ENCODE data around the gene SRMS.

SRMS gene

DNA sequence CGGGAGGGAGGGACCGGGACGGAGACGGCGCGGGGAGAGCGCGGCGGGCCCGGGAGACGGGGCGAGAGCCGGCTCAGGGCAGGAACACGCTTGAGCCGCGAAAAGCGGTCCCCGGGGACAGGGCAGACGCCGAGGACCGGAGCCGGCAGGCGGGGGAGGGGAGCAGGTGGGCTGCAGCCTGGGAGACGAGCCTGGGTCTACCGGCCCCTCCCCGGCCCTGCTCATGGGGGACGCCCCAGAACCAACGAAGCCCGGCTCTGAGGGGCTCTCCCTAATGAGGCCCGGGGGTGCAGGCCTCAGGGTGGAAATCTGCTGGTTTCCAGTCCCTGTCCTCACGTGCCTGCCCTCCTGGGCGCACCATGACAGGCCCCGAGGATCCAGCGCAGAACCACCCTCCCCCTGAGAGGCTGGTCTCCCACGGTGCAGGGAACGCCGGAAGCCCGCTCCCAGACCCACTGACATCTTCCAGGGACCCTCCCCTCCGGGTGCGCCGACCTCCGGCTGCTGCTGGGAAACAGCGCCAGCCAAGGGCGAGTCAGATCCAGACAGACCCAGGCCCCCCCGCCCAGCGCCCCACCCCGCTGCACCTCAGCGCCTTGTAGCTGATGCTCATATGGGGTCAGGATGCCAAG lies 48.1 kb downstream of the SRMS start:
- no peak for DNase-seq

DNA sequence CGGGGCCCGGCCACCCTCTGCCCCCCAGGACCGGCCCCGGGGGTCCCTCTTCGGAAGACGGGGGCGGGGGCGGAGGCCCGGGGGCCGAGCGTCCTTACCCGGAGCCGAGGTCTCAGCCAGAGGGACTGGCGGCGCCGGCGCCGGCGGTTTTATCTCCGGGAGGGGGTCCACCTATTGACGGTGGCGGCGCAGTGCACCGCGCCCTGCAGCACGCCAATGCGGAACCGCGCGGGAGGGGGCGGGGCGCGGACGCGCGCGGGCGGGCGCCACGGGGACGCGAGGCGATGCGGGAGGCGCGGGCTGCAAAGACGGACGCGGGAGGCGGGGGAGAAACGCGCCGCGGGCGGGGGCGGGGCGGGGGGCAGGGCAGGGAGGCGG lies 48.6 kb downstream of the SRMS start, which contains the start of gene EEF1A2:
Gene EEF1A2 (minus strand): TSS at position 124 of the 378 bp plus-strand sequence. CDS start 1,320 bp downstream, outside the sequence.
- DNase-seq, result peak; percentile 22 to 63 (median 43)

DNA sequence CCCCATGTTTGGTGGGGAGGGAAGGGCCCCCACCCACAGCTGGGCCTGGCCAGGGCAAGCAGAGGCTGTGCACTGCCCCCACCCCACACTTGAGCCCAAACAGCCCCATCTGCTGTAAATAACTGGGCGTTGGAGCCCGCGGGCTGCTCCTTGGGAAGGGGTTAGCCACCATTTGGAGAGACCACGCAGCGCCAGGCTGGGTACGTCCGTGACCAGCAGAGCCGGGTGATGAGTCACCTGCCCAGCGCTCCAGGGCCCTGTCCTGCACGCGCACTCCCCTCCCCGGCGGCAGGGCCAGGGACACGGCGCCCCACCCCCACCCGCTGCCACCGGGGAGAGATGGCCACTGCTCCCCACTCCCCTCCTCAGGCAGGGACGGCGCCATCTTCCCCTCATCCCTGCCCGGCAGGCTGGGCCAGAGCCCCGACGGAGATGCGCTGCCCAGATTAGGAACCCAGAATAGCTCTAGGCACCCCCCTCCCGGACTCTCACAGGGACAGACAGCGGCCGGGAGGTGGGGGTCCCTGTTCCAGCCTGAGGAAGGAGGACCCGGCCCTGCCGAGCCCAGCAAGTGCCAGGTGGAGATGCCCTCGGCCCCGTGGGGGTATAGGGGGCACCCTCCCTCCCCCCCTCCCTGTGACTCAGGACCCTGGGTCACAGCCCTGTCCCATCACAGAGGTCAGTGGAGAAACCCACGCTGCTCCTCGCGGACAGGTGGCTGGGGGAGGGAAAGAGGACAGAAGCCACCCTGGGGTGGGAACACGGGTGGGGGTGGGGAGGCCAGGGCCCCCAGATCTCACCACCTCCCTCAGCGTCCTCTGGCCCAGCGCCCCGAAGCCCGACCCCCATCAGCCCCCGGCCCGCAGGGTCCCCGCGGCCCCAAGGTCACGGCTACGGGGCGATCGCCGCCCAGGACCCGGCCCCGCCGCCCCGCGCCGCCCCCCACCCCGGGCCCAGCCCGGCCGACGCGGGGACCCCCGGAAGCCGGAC lies 49.3 kb downstream of the SRMS start:
- no peak for DNase-seq

DNA sequence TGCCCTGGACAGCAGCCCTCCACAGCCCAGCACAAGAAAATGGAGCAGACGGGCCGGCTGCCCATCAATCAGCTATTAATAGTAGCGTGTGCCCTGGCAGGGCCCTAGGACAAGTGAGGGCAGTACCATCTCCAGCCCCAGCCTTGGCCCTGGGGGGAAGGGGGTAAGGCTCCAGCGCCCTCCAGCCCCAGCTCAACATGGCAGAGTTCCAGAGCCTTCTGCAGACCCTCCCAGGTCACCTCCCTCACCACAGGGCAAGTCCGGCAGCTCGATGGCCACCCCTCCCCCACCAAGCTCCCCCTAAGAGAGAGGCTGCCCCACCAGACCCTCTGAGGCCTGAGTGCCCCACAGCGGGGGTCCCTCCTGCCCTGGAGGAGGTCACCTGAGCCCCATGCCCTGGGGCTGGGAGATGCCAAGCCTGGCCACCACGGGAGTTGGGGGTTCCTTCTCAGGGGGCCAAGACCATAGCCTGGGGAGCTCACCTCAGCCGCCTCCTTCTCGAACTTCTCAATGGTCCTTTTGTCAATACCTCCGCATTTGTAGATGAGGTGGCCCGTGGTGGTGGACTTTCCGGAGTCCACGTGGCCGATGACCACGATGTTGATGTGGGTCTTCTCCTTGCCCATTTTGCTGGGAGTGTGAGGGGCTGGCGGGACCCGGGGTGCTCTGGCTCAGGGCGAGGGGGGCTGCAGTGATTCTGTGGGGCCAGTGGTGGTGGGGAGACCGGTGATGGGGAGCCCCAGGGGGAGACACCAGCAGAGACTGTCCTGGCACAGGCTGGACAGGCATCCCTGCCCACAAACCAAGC lies 50.2 kb downstream of the SRMS start:
- DNase-seq, result no peak

DNA sequence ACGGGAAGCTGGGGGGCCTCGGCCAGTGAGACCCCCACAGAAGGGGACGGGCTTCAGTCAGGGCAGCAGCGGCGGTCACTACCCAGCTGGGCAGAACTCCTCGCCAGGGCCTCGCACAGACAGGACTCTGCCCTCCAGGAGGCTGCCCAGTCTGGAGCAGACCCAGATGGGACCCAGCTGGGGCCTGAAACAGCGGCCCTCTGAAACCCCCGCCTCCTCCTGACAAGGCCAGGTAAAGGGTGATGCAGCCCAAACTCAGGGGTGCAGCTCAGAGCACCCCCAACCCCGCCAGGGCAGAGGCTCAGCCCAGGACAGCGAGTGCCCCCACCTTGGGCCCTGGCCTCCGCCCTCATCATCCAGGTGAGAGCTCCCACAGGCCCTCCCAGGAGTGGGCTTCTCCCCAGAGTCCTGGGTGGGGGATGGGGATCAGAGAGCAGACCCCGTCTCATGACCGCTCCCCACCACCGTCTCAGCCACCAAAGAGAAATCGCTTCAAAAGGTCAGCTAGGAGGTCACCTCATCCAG lies 50.9 kb downstream of the SRMS start:
- DNase-seq, result no peak

DNA sequence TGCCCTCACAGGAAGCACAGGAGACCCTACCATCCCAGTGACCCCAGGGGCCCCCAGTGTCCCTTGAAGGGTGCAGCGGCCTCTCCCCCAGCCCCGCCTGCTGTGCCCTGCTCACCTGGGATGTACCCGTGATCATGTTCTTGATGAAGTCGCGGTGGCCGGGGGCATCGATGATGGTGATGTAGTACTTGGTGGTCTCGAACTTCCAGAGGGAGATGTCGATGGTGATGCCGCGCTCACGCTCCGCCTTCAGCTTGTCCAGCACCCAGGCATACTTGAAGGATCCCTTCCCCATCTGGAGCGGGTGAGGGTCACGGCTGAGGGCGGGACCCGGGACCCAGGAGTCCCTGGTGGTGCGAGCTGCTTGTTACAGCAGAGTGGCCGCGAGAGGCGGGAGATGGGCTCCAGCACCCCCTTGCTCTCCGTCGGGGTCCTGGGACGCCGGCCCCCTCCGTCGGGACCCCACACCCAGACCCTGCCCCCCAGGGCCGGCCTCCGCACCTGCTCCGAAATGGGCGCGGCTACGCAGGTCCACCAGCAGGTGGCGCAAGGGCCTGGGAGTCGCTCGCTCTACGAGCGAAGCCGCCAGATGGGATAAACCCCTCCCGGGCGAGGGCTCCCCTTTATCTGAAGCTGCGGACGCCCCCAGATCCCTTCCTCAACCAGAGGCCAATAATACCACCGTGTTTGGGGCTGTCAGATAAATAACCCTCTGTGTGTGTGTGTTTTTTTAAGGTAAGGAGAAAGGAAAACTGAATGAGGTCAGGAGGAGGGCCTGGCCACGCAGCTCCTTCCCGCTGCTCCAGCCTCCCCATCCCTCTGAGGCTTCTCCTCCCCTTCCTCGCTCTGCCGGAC lies 51.6 kb downstream of the SRMS start:
- DNase-seq, result peak; percentile 40 to 75 (median 64)

DNA sequence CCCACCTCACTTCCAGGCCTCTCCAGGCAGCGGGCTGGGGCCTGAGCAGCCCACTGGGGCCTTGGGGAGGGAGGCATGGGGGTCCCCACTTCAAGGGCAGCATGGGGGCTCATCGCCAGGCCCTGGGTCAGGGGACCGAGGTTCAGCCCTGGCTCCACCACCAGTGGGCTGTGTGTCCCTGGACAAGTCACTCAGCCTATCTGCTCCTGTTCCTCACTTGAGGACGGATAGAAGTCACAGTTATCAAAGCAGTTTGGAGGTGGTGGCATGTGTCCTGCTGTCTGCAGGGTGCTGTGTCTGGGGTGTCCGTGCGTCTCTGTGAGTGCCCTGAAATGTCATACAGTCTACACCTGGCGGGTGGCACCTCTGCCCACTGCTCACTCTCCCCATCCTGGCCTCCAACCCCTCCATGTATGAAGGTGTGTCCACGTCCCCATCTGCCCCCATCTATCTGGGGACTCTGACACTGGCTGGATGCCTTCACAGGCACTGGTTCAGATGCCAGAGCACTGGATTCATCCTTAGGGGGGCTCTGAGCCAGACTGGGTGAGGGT lies 52.3 kb downstream of the SRMS start:
- DNase-seq, result no peak

DNA sequence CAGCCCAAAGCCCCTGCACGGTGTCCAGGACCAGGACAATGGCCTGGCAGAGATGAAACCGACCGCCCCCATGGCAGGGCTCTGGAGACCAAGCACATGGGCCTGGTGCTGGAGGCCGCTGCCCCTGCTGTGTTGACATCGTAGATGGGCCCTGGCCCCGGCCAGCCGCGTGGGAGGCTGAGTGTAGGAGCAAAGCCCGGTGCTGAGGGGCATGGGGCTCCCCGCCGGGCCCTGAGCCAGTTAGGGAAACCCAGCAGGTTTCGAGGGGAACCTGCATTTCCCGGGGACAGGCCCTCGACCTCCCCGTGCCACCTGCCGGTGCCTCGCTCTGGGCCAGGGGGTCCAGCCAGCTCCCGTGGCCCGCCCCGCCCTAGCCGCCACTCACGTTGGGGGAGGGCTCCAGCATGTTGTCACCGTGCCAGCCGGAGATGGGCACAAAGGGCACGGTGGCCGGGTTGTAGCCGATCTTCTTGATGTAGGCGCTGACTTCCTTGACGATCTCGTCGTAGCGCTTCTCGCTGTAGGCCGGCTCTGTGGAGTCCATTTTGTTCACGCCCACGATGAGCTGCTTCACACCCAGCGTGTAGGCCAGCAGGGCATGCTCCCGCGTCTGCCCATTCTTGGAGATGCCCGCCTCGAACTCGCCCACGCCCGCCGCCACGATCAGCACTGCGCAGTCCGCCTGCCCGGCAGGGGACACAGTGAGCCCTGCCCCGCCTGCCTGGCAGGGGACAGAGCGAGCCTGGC lies 53.0 kb downstream of the SRMS start:
- DNase-seq, result no peak

DNA sequence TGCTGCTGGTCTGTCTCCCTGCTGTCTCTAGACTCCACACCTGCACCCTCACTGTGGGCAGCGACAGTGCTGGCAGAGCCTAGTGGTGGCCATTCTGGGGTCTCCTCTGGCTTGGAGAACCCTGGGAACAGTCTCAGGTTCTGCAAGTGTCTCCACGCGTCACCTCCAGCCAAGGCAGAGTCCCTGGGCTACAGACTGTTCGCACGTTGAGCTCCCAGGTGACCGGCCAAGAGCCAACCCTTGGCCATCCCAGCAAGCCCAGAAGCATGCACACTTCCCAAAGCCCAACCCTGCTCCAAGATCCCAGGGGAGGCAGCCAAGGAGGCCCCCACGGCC lies 53.5 kb downstream of the SRMS start:
- DNase-seq, result no peak

DNA sequence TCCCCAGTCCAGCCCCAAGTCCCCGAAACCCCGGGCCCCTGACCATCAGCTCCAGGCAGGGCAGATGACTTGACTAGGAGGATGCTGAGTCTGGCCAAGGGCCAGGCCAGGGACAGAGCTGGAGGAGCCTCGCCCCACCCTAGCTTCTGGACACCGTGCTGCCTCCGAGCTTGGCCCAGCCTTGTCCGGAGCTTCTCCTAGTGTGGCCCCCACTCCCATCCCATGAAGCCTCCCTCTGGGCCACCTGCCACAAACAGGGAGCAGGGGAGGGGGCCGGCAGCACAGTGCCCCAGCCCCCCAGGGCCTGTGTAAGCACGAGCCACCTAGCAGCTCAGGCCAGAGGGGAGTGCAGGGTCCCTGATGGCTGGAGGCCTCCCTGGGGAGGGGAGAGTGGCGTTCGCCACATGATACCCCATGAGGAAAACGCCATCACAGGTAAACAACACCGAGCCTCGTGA lies 54.0 kb downstream of the SRMS start:
- DNase-seq, result no peak

DNA sequence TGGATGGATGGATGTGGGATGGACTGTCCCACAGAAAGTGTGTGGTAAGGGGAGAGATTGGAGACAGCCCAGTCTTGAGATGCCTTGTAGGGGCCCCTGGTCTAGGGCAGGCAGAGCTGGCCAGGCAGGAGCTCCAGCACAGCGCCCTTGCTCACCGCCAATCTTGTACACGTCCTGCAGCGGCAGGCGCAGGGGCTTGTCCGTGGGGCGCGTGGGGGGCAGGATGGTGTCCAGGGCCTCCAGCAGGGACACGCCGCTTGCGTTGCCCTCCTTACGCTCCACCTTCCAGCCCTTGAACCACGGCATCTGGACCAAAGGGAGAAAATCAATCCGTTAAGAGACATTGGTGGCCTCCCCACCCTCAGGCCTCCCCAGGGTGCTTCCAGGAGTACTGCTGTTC lies 54.6 kb downstream of the SRMS start:
- no peak for DNase-seq

DNA sequence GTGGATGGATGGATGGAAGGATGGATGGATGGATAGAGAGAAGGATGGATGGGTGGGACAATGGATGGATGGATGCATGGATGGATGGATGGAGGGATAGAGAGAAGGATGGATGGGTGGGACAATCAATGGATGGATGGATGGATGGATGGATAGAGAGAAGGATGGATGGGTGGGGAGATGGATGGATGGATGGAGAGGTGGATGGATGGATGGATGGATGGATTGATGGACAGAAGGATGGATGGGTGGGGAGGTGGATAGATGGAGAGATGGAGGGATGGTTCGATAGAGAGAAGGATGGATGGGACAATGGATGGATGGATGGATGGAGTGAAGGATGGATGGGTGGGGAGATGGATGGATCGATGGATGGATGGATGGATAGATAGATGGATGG lies 55.0 kb downstream of the SRMS start:
- DNase-seq, result no peak

DNA sequence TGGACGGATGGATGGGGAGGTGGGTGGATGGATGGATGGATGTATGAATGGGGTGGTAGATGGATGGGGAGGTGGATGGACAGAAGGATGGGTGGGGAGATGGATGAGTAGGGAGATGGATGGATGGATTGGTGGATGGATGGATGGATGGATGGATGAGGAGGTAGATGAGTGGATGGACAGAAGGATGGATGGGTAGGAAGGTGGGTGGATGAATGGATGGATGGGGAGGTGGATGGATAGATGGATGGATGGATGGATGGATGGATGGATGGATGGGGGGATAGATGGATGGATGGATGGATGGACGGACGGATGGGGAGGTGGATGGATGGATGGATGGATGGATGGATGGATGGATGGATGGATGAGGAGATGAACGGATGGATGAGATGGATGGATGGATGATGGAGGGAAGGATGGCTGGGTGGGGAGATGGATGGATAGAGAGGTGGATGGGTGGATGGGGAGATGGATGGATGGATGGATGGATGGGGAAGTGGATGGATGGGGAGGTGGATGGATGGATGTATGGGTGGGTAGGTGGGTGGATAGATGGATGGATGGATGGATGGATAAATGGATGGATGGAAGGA lies 55.8 kb downstream of the SRMS start:
- DNase-seq, result no peak

DNA sequence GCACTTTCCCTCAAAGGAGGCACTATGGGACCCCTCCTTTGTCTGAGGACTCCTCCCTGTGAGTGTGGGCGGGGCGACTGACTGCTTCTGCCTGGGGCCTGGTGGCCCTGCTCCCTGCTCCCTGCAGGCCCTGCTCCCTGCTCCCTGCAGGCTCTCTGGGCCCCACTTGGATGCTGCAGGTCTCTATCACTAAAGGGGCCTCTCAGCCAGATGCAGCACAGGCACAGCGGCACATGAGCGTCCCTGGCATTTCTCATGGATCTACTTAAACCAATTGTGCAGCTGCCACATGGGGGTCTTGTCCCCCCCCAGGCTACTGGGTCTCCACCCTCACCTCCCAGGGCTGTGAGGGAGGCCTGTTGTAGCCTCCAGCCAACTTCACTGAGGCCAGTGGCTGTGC lies 56.5 kb downstream of the SRMS start:
- no peak for DNase-seq

Measured in T-helper 2 cell (primary cell).